ENCODE measurements around the gene HAPLN3.

GRCh38 chr15:88932875-88933330 lies 37.6 kb upstream of the HAPLN3 start:
- TF ChIP-seq, protein P1, sequence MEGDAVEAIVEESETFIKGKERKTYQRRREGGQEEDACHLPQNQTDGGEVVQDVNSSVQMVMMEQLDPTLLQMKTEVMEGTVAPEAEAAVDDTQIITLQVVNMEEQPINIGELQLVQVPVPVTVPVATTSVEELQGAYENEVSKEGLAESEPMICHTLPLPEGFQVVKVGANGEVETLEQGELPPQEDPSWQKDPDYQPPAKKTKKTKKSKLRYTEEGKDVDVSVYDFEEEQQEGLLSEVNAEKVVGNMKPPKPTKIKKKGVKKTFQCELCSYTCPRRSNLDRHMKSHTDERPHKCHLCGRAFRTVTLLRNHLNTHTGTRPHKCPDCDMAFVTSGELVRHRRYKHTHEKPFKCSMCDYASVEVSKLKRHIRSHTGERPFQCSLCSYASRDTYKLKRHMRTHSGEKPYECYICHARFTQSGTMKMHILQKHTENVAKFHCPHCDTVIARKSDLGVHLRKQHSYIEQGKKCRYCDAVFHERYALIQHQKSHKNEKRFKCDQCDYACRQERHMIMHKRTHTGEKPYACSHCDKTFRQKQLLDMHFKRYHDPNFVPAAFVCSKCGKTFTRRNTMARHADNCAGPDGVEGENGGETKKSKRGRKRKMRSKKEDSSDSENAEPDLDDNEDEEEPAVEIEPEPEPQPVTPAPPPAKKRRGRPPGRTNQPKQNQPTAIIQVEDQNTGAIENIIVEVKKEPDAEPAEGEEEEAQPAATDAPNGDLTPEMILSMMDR (IDR thresholded peaks at IDR 0.05), result no peak
- TF ChIP-seq POLR2A (IDR thresholded peaks at IDR 0.05; ENCODE audit: low read length), result no peak
- no peak for TF ChIP-seq HDAC2 (IDR thresholded peaks at IDR 0.05)
- no peak for TF ChIP-seq MYC (IDR thresholded peaks at IDR 0.05; ENCODE audit: borderline replicate concordance, low read length)
- TF ChIP-seq SMC3 (IDR thresholded peaks at IDR 0.05), result no peak
- TF ChIP-seq TP53 (CRISPR knock-in tag; IDR thresholded peaks at IDR 0.05), result no peak
- TF ChIP-seq KDM1A (IDR thresholded peaks at IDR 0.05; ENCODE audit: low read depth), result no peak
- no peak for TF ChIP-seq EP300 (IDR thresholded peaks at IDR 0.05)
- TF ChIP-seq, protein P2, sequence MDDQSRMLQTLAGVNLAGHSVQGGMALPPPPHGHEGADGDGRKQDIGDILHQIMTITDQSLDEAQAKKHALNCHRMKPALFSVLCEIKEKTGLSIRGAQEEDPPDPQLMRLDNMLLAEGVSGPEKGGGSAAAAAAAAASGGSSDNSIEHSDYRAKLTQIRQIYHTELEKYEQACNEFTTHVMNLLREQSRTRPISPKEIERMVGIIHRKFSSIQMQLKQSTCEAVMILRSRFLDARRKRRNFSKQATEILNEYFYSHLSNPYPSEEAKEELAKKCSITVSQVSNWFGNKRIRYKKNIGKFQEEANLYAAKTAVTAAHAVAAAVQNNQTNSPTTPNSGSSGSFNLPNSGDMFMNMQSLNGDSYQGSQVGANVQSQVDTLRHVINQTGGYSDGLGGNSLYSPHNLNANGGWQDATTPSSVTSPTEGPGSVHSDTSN (IDR thresholded peaks at IDR 0.05), result no peak
- TF ChIP-seq CHD4 (IDR thresholded peaks at IDR 0.05; ENCODE audit: borderline replicate concordance), result no peak

Data from A549 (cell line).